ENCODE results near the gene UBAC1.
A peak's percentile ranks its signal among the peaks of the same experiment; 100 is the strongest.

The UBAC1 gene

DNA sequence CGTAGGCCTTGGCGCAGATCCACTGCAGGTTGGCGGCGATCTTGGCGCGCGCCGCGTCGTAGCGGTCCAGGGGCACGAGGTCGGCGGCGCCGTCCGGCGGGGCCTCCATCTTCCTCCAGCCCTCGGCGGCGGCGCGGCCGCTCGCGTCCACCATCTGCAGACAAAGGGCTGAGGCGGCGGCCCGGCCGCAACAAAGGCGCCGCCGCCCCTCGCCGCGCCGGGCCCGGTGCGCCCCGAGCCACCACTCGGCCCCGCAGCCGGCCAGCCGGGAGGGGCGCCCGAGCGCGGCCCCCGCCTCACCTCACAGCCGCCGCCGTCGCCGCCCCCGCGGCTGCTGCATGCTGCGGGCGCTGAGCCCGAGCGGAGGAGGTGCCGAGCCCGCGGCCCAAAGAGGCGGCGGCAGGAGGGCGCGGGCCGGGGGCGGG lies 54.2 kb downstream of the UBAC1 start:
- no peak overlapping the region for H2AK5ac ChIP-seq (ENCODE audit: low read length, severe bottlenecking)

DNA sequence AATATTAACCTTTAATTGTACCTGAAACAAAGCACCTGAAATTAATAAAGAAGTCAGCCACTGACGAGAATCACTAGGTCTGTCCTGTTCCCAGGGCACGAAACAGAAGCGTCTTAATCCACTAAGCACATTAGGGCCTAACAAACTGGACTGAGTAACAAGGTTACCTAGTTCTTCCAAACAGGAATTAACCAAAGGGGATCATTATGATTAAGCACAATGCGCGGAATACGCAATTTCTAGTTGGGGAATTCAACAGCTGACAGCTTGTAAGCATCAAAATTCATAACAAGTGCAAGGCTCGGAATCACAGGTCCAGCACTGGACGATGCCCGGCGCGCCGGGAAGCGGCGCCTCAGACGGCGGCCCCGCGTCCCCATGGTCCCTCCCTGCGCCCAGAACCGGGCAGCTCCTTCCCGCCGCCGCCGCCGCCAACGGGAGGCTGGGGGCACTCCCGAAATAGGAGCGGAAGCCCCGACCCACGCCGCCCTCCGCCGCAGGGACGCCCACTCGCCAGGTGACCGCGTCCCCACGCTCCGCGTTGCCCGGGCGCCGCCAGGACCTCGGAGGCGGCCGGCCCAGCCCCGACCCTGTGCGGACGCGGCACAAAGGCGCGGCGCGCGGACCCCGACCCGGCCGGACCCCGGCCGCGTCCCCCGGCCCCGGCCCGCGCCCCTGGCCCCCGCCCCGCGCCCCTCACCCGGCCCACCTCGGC lies 54.7 kb downstream of the UBAC1 start:
- H3K9ac ChIP-seq (ENCODE audit: low read length) = peak overlapping the region; percentile 64
- peak overlapping the region; percentile 82 to 86 for H3K4me3 ChIP-seq (ENCODE audit: insufficient read depth in 1 of 2, low read depth in 1 of 2, low read length in 2 of 2)
- peak overlapping the region; percentile 76 for H3K4me2 ChIP-seq (ENCODE audit: low read length, poor library complexity, severe bottlenecking)
- peaks cover 17% of the 10 kb centered on the region for H3K79me1 ChIP-seq (replicated peaks; ENCODE audit: low read length, poor library complexity, severe bottlenecking)
- H2BK15ac ChIP-seq (ENCODE audit: low read depth, poor library complexity, severe bottlenecking) = no peak overlapping the region
- no peaks in the 10 kb centered on the region for H3K27me3 ChIP-seq (ENCODE audit: control insufficient read depth in 1 of 2, insufficient read depth in 1 of 2, low read length in 2 of 2)
- no peak overlapping the region for H4K91ac ChIP-seq (ENCODE audit: low read length)
- no peak overlapping the region for H2AFZ ChIP-seq (ENCODE audit: low read depth, low read length)
- H2BK5ac ChIP-seq (ENCODE audit: low read depth, low read length, poor library complexity, severe bottlenecking) = no peak overlapping the region
- peaks cover 9 to 28% of the 10 kb centered on the region in 2 experiments for H3K36me3 ChIP-seq (ENCODE audit: control insufficient read depth in 1 of 2, insufficient read depth in 2 of 2, low read depth in 1 of 2, low read length in 2 of 2)
- DNase-seq = peak; percentile 67
- peaks cover 20% of the 10 kb centered on the region for H3K4me1 ChIP-seq (ENCODE audit: control insufficient read depth, insufficient read depth, low read depth, low read length)
- no peak overlapping the region for H3K27ac ChIP-seq (ENCODE audit: low read length, poor library complexity, severe bottlenecking)
- no peak overlapping the region for H3K23ac ChIP-seq (ENCODE audit: low read length in 2 of 2)
- no peak overlapping the region for H2BK120ac ChIP-seq (ENCODE audit: low read depth, low read length)
- peak overlapping the region; percentile 16 for H4K8ac ChIP-seq (ENCODE audit: low read length)
- H2BK12ac ChIP-seq (ENCODE audit: low read length in 2 of 2) = no peak overlapping the region
- peaks cover 9% of the 10 kb centered on the region for H3K9me3 ChIP-seq (ENCODE audit: control insufficient read depth, low read length)
- WGBS = 2% methylated on average over 34 of the region's 70 CpGs
- H3K4ac ChIP-seq (ENCODE audit: low read depth in 1 of 2, low read length in 2 of 2) = peak overlapping the region; percentile 50 to 69
- peak overlapping the region in 1 of 2 experiments; percentile 96 for H3K18ac ChIP-seq (ENCODE audit: low read depth in 1 of 2, low read length in 2 of 2)
- no peak overlapping the region for H2AK5ac ChIP-seq (ENCODE audit: low read length, severe bottlenecking)
- H3K14ac ChIP-seq (ENCODE audit: low read length in 2 of 2) = peak overlapping the region in 1 of 2 experiments; percentile 91

More for the DNA sequence above, 54.2 kb downstream of the UBAC1 start:
- Histone ChIP-seq H4K8ac (ENCODE audit: low read length) (no peak overlapping the region), H3K4me3 (ENCODE audit: insufficient read depth in 1 of 2, low read depth in 1 of 2, low read length in 2 of 2) (peak overlapping the region; percentile 53 to 86), H3K4me2 (ENCODE audit: low read length, poor library complexity, severe bottlenecking) (no peak overlapping the region), H3K23ac (ENCODE audit: low read length in 2 of 2) (peak overlapping the region in 1 of 2 experiments; percentile 23), H2BK5ac (ENCODE audit: low read depth, low read length, poor library complexity, severe bottlenecking) (no peak overlapping the region), H3K27me3 (ENCODE audit: control insufficient read depth in 1 of 2, insufficient read depth in 1 of 2, low read length in 2 of 2) (no peaks in the 10 kb centered on the region), H3K18ac (ENCODE audit: low read depth in 1 of 2, low read length in 2 of 2) (peak overlapping the region; percentile 70 to 96), H2BK12ac (ENCODE audit: low read length in 2 of 2) (no peak overlapping the region), H3K4ac (ENCODE audit: low read depth in 1 of 2, low read length in 2 of 2) (peak overlapping the region in 1 of 2 experiments; percentile 80), H3K14ac (ENCODE audit: low read length in 2 of 2) (no peak overlapping the region), H2AFZ (ENCODE audit: low read depth, low read length) (peak overlapping the region; percentile 42), H4K91ac (ENCODE audit: low read length) (peak overlapping the region; percentile 54), H2BK15ac (ENCODE audit: low read depth, poor library complexity, severe bottlenecking) (peak overlapping the region; percentile 61), H3K9me3 (ENCODE audit: control insufficient read depth, low read length) (peaks cover 9% of the 10 kb centered on the region), H3K27ac (ENCODE audit: low read length, poor library complexity, severe bottlenecking) (no peak overlapping the region), H3K79me1 (replicated peaks; ENCODE audit: low read length, poor library complexity, severe bottlenecking) (peaks cover 22% of the 10 kb centered on the region), H3K36me3 (ENCODE audit: control insufficient read depth in 1 of 2, insufficient read depth in 2 of 2, low read depth in 1 of 2, low read length in 2 of 2) (peaks cover 14 to 33% of the 10 kb centered on the region in 2 experiments), H2BK120ac (ENCODE audit: low read depth, low read length) (no peak overlapping the region), H3K9ac (ENCODE audit: low read length) (no peak overlapping the region), H3K4me1 (ENCODE audit: control insufficient read depth, insufficient read depth, low read depth, low read length) (peaks cover 20% of the 10 kb centered on the region)
- peak; percentile 44 for DNase-seq
- 0% methylated on average over 23 of the region's 69 CpGs for WGBS

DNA sequence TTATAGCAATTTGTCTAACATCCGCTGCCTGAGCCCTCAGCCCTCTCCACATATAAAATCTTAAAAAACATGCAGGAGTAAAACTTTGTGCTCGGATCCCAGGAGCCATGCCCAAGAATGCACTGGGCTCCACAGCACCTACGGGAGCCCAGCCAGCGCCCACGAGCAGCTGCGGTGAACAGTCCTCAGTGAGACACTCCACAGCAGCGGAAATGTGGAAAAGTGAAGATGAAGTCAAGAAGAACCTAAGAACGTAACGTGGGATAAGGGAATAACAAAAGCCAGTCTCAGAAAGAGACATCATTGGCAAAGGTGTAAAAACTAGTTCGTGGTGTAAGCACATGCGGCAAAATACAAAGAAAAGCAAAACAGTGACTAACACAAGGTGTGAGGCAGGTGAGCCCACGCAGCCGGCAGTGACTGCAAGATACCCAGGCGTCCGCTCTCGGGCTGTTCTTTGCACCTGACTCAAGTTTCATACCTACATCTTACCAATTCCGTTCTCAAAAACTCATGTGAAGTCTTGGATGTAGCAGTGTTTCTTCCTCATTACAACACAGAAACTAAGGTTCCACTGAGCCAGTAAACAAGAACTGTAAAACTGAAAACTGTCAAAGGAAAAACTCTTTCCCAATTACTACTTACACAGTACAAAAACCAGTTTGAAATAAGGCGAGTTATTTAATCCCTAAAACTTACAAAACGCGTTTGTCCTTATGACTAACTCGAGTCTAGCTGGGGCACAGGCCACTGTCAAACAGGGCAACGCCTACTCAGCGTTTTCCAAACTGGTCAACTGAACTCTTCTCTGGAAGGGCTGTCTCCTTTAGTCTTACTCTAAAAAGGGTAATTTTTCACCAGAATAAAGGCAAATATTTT lies 55.6 kb downstream of the UBAC1 start:
- Histone ChIP-seq H3K23ac (ENCODE audit: low read length in 2 of 2) (no peak overlapping the region), H3K4me3 (ENCODE audit: insufficient read depth in 1 of 2, low read depth in 1 of 2, low read length in 2 of 2) (peak overlapping the region in 1 of 2 experiments; percentile 82), H3K4me2 (ENCODE audit: low read length, poor library complexity, severe bottlenecking) (peak overlapping the region; percentile 76), H3K14ac (ENCODE audit: low read length in 2 of 2) (no peak overlapping the region), H3K4ac (ENCODE audit: low read depth in 1 of 2, low read length in 2 of 2) (no peak overlapping the region), H2BK12ac (ENCODE audit: low read length in 2 of 2) (no peak overlapping the region), H4K8ac (ENCODE audit: low read length) (no peak overlapping the region), H2BK120ac (ENCODE audit: low read depth, low read length) (no peak overlapping the region), H3K9ac (ENCODE audit: low read length) (peak overlapping the region; percentile 64), H3K27me3 (ENCODE audit: control insufficient read depth in 1 of 2, insufficient read depth in 1 of 2, low read length in 2 of 2) (no peaks in the 10 kb centered on the region), H4K91ac (ENCODE audit: low read length) (no peak overlapping the region), H2BK5ac (ENCODE audit: low read depth, low read length, poor library complexity, severe bottlenecking) (no peak overlapping the region), H3K4me1 (ENCODE audit: control insufficient read depth, insufficient read depth, low read depth, low read length) (peaks cover 23% of the 10 kb centered on the region), H2BK15ac (ENCODE audit: low read depth, poor library complexity, severe bottlenecking) (no peak overlapping the region), H3K36me3 (ENCODE audit: control insufficient read depth in 1 of 2, insufficient read depth in 2 of 2, low read depth in 1 of 2, low read length in 2 of 2) (peaks cover under 1 to 19% of the 10 kb centered on the region in 2 experiments), H3K18ac (ENCODE audit: low read depth in 1 of 2, low read length in 2 of 2) (no peak overlapping the region), H2AFZ (ENCODE audit: low read depth, low read length) (no peak overlapping the region), H3K9me3 (ENCODE audit: control insufficient read depth, low read length) (peaks cover 2% of the 10 kb centered on the region), H2AK5ac (ENCODE audit: low read length, severe bottlenecking) (no peak overlapping the region), H3K27ac (ENCODE audit: low read length, poor library complexity, severe bottlenecking) (no peak overlapping the region), H3K79me1 (replicated peaks; ENCODE audit: low read length, poor library complexity, severe bottlenecking) (peaks cover 10% of the 10 kb centered on the region)
- DNase-seq = peak; percentile 69
- 70% methylated on average over 23 of the region's 23 CpGs for WGBS
